GM19395 (cell line): ENCODE measurements around the gene RNF180.

ENCODE experiments used
- ATAC-seq: cut with Tn5 transposase; IDR thresholded peaks from one replicate; pipeline ENCODE4 v1.9.1; 2021; ENCODE audit warnings: mild to moderate bottlenecking, moderate library complexity; ENCODE audit not compliant: unreplicated experiment

Gene RNF180, protein sequence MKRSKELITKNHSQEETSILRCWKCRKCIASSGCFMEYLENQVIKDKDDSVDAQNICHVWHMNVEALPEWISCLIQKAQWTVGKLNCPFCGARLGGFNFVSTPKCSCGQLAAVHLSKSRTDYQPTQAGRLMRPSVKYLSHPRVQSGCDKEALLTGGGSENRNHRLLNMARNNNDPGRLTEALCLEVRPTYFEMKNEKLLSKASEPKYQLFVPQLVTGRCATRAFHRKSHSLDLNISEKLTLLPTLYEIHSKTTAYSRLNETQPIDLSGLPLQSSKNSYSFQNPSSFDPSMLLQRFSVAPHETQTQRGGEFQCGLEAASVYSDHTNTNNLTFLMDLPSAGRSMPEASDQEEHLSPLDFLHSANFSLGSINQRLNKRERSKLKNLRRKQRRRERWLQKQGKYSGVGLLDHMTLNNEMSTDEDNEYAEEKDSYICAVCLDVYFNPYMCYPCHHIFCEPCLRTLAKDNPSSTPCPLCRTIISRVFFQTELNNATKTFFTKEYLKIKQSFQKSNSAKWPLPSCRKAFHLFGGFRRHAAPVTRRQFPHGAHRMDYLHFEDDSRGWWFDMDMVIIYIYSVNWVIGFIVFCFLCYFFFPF

GRCh38 chr5:64165500-64166200 is at the start of gene RNF180:
Gene RNF180, plus strand, starts transcription at chr5:64165843. Its CDS starts 34,965 bp downstream, at chr5:64200808.
- ATAC-seq, result peak; percentile 43

DNA sequence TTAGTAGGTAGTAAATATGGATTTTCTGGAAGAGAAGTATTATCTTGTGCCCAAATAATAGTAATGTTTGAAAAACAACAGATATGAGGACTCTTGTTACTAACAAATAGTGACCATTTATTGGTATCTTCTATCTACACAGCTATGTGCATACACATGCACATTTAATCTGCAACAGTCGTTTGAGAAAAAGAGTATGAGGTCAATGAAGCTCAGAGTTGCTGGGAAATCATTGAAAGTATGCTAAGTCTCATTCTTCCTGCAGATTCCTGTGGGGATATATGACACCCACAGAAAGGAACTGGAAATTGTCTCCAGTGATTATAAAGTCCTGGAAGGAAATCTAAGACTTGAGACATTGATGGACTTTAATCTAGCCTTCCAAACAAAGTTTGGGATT is 40.1 kb upstream of the RNF180 start:
- ATAC-seq, result no peak

GRCh38 chr5:64126202-64126741 is 39.4 kb upstream of the RNF180 start:
- ATAC-seq, result no peak

GRCh38 chr5:64140018-64140417 is 25.6 kb upstream of the RNF180 start:
- no peak for ATAC-seq

DNA sequence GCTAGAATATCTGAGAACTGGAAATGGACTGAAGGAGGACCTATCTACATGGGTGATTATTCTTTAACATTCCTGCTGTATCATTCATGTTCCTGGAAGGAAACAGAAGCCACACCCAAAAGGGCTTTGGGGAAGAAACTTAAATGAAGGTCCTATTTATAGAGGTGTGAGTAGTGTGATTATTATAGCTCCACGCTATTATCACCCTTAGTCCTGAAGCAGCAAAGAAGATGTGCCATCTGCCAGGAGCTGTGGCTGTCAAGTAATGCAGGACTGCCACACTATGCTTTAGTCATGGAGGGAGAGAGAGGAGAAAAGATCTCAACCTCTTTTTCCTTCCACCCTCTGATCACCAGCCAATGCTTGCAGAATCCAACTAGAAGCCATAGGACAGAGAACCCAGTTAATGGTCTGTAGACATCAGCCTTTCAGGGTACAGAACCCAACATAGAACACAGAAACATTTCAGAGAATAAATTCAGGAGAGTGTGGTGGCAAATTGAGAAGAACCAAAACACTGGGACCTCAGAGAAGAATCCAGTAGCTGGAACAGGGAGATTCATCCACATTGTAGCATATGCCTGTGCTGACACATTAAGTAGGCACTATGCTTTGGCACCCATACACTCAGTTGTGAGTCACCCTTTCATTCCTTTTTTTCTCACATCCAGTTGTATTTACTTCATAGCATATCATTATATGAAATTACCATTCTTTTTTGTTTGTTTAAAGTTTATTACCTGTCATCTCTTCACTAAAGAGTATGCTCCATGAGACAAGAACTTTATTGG is 21.0 kb upstream of the RNF180 start:
- ATAC-seq, result no peak

GRCh38 chr5:64145216-64145895 is 20.3 kb upstream of the RNF180 start:
- no peak for ATAC-seq

- ATAC-seq, result no peak
These were observed 18.3 kb upstream of the RNF180 start for GRCh38 chr5:64147379-64147778.

DNA sequence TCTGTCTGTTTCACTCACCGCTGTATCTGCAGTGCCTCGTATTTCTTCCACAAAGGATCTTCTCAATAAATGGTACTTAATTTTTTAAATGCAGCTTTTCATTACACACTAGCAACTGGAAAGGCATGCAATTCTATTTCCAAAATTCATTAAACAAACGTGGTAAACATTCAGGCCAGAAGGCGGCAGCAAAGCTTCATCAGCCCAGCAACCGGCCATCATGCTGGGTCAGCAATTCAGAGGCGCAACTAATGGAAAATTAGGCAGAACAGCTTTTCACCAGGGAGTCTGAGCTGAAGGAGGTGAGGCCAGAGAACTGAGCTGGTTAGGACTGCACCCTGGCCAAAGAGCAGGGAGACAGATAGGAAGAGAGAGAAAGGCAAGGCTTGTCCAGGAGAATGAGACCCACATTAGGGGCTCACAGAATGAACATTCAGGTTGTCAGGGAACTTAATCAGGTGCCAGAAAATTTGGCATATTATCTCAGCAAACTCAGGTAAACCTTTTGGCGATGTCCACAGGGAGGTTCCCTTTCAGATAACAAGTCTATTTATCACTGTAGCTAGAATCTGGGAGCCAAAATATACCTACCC is 17.7 kb upstream of the RNF180 start:
- peak; percentile 64 for ATAC-seq

GRCh38 chr5:64149268-64149667 is 16.4 kb upstream of the RNF180 start:
- no peak for ATAC-seq

DNA sequence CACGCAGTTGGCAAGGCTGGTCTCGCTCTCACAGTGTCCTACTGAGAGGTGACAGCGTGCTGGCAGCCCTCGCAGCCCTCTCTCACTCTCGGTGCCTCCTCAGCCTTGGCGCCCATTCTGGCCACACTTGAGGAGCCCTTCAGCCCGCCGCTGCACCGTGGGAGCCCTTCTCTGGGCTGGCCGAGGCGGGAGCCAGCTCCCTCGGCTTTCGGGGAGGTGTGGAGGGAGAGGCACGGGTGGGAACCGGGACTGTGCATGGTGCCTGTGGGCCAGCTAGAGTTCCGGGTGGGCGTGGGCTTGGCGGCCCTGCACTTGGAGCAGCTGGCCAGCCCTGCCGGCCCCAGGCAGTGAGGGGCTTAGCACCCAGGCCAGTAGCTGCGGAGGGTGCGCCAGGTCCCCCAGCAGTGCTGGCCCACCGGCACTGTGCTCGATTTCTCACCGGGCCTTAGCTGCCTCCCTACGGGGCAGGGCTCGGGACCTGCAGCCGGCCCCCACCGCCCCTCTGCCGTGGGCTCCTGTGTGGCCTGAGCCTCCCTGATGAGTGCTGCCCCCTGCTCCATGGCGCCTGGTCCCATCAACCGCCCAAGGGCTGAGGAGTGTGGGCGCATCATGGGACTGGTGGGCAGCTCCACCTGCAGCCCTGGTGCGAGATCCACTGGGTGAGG is 15.7 kb upstream of the RNF180 start:
- ATAC-seq, result no peak

DNA sequence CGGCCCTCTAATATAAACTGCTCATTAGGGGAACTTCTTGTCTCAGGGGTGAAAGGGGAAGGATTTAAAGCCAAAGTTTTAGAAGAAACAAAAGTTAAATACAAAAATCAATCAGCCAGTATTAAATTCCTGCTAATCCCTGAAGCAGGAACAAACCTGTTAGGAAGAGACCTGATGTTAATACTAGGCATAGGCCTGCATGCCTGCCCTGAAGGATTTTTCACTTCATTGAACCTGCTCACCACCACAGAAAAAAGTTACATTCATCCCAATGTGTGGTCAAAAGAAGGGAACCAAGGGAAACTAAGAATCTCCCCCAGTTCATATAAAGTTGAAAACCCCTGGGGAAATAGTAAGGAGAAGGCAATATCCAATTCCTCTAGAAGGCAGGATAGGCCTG is 9.4 kb upstream of the RNF180 start:
- no peak for ATAC-seq

DNA sequence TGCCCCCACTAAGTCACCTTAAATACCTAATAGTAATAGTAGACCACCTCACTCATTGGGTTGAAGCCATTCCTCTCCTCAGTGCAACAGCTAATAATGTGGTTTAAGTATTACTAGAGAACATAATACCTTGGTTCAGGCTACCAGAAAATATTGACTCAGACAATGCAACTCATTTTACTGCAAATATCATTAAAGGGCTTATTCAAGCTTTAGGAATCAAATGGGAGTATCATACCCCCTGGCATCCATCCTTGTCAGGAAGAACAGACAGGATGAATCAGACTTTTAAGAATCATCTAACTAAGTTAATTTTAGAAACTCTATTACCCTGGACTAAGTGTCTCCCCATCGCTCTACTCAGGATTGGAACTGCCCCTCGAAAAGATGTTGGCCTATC is 6.8 kb upstream of the RNF180 start:
- ATAC-seq, result no peak

DNA sequence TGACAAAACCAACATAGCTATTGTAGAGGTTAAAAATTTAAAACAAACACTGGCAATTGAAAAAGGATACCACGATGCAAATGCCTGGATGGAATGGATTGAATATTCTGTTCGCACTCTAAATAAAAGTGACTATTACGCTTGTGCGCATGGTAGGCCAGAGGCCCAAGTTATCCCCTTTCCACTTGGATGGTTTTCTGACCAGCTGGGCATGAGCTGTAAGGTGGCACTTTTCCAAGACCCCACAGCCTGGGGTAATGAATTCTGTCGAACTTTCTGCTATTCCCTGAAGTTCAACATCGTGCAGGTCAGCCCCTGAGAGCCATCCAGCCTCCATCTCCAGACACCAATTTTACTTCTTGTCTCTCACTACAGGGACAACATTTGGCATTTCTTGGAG is 5.4 kb upstream of the RNF180 start:
- ATAC-seq, result no peak

GRCh38 chr5:64161420-64161819 is 4.2 kb upstream of the RNF180 start:
- peak; percentile 56 for ATAC-seq

- ATAC-seq, result no peak
These were observed 2.5 kb upstream of the RNF180 start for GRCh38 chr5:64163135-64163534.

- ATAC-seq, result no peak
These were observed 1.9 kb upstream of the RNF180 start for GRCh38 chr5:64163746-64164145.

- ATAC-seq, result no peak
These were observed 1.5 kb upstream of the RNF180 start for GRCh38 chr5:64164166-64164565.

DNA sequence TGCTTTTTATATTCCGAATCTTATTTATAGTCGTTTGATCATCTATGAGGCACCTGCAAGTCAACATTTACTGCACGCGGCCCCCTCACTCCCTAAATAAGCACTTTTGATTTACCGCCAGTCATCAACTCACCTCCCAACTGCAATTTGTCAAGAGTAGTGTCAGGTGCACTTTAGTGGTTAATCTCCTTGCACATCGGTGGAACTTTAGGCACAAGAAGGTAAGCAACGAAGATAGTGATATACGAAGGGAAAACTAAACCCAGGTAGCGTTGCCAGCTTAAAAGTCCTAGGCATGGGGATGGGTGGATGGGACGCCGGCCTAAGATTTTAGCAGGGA is 513 bp upstream of the RNF180 start:
- ATAC-seq, result no peak

DNA sequence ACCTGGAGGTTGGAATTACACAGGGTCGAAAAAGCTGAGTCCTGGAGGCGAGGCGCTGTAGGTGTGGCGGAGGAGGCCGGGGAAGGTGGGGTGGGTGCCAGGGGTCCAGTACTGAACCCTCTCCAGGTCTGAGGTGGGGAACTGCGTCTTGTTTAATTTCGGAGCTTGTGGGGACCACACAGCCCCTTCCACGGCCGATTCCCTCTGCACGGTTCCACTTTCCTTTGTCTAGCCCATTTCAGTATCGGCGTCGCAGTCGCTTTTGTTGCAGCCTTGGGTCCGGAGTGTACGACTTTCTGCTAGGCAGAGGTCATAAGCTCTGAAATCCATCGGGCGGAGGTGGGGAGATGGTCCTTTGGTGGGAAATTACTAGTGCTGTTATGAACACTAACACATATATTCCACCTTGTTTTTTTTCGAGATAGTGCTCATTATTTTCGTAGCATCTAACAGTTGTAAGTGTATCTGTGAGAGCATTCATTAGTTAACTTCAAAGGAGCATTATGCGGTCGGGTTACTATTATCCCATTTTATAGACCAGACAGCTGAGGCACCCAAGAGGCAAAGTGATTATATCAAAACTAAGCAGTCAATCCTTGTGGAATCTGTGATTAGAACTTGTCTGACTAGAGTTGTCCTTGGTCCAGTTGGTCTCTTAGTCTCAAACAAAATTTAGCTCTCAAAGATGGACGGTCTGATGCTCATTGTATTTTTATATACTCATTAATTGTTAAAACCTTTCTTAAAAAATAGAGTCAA is 737 bp downstream of the RNF180 start:
- no peak for ATAC-seq
